Mesothelial cell of epicardium (in vitro differentiated cells): Measurements from ENCODE around the gene SMG7. TPM values are rescaled to one million over a fixed set of nuclear protein-coding genes. Genes with fewer than 3 reads are reported as not detected.

Experiments
- DNase-seq, 2 experiments: peaks; one replicate each; pipeline ENCODE4 v3.0.0; 2021; ENCODE audit warnings: low spot score in 2 of 2; ENCODE audit not compliant: unreplicated experiment in 2 of 2
- H3K27ac Mint-ChIP-seq: 2 replicates; pipeline ENCODE4 v1.8.0; 2021; ENCODE audit warnings: mixed read lengths
- H3K27me3 Mint-ChIP-seq: 2 replicates; pipeline ENCODE4 v1.8.0; 2021; ENCODE audit warnings: low read depth, mixed read lengths
- H3K36me3 Mint-ChIP-seq: 2 replicates; pipeline ENCODE4 v1.8.0; 2021; ENCODE audit warnings: mixed read lengths
- H3K4me1 Mint-ChIP-seq: 2 replicates; pipeline ENCODE4 v1.8.0; 2021; ENCODE audit warnings: mixed read lengths
- H3K4me3 Mint-ChIP-seq: 2 replicates; pipeline ENCODE4 v1.8.0; 2021; ENCODE audit warnings: mild to moderate bottlenecking, moderate library complexity, mixed read lengths
- H3K9me3 Mint-ChIP-seq: 2 replicates; pipeline ENCODE4 v1.8.0; 2021; ENCODE audit warnings: mixed read lengths
- total RNA-seq: library from RNA; stranded (reverse); gene quantifications from 3 replicates; pipeline ENCODE4 v1.2.1, GENCODE V29; 2021
- TF ChIP-seq, protein P1 (sequence below): fragments of 200-600 bp; sonication (generic); IDR thresholded peaks from one replicate; pipeline ENCODE4 v1.5.0; 2021; ENCODE audit warnings: antibody characterized with exemption; ENCODE audit not compliant: unreplicated experiment

The SMG7 gene
- total RNA-seq, 1 donor from 2014 or later, result 60.6 TPM

DNA sequence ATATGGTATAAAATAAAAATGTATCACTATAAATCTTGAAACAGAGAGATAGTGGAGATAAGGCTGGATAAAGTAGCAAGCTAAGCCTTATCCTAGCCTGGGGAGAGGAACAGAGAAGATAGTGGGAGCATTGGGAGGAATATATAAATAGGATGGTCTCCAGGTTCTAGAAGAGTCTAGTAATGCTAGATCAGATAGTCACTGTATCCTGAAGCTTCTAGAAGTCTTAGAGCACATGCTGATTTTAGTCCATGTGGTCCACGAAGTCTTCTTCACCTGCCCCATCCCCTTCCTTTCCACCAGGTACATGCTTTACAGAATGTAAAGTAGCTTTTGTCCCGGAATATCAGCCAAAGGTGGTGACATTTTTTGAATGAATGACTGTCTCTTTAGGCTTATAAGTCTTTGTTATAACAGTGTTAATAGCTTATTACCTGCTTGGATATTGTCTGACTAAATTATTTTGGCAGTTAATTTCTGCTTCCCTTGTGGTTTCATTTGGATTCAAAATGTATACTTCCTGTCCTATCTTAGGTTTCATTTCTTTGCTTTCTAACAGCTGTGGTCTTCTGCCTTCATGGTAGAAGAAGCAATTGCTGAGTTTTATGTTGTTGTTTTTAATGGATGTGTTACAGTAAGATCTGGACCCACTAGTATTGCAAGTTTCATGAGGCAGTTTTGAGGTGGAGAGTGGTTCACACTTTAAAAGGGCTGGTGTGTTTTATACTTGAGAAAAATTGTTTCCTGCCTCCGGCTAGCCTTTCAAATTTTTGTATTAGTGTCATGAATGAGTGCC is 5.9 kb downstream of the SMG7 start:
- DNase-seq, result no peak
- Mint-ChIP-seq H3K27me3 (no peaks in the 10 kb centered on the region), H3K27ac (peak overlapping the region; percentile 11), H3K4me3 (no peak overlapping the region), H3K4me1 (peaks cover 55% of the 10 kb centered on the region), H3K36me3 (no peaks in the 10 kb centered on the region), H3K9me3 (no peaks in the 10 kb centered on the region)
- TF ChIP-seq, protein P1, sequence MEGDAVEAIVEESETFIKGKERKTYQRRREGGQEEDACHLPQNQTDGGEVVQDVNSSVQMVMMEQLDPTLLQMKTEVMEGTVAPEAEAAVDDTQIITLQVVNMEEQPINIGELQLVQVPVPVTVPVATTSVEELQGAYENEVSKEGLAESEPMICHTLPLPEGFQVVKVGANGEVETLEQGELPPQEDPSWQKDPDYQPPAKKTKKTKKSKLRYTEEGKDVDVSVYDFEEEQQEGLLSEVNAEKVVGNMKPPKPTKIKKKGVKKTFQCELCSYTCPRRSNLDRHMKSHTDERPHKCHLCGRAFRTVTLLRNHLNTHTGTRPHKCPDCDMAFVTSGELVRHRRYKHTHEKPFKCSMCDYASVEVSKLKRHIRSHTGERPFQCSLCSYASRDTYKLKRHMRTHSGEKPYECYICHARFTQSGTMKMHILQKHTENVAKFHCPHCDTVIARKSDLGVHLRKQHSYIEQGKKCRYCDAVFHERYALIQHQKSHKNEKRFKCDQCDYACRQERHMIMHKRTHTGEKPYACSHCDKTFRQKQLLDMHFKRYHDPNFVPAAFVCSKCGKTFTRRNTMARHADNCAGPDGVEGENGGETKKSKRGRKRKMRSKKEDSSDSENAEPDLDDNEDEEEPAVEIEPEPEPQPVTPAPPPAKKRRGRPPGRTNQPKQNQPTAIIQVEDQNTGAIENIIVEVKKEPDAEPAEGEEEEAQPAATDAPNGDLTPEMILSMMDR, result no peak

- Mint-ChIP-seq H3K27ac (peak overlapping the region; percentile 72), H3K27me3 (no peaks in the 10 kb centered on the region), H3K4me1 (peaks cover 51% of the 10 kb centered on the region), H3K9me3 (no peaks in the 10 kb centered on the region), H3K4me3 (no peak overlapping the region), H3K36me3 (no peaks in the 10 kb centered on the region)
- TF ChIP-seq, protein P1, result no peak
- DNase-seq, result no peak
These were observed 8.7 kb downstream of the SMG7 start for GRCh38 chr1:183480971-183481441.

DNA sequence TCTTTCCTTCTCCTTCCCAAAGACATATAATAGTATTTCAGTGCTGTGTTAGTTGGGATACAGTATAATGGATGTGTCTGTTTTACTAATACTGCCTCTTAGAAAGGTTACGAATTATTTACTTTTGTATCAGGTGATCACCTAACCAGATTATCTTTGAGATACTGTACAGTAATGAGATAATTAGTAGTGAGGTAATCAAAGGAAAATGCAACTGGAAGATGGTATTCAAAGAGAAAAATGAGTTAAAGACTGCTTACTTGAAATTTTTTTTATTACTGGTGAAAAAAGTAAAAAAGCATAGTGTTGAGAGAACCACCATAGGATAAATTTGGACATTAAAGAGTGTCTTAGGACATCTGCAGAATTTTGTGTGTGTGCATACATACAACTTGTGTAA is 10.9 kb downstream of the SMG7 start:
- no peak overlapping the region for H3K4me3 Mint-ChIP-seq
- H3K9me3 Mint-ChIP-seq, result no peaks in the 10 kb centered on the region
- peak overlapping the region; percentile 76 for H3K27ac Mint-ChIP-seq
- no peak for DNase-seq
- H3K27me3 Mint-ChIP-seq, result no peaks in the 10 kb centered on the region
- peaks cover 50% of the 10 kb centered on the region for H3K4me1 Mint-ChIP-seq
- peaks cover 5% of the 10 kb centered on the region for H3K36me3 Mint-ChIP-seq
- TF ChIP-seq, protein P1, result no peak

DNA sequence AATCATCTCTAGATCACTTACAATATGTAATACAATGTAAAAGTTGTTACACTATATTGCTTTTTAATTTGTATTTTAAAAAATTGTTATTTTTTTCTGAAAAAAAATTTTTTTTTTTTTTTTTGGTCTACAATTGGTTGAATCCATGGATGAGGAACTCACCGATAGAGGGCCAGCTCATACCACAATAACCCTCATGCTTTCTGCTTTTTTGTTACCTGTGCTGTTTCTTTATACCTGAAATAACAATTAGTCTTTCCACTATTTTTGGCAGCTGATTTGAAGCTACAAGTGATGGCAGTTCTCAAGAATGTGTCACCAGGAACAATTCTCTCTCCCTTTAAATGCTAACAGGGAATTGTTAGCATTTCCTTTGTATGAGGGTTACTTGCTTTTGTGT is 12.0 kb downstream of the SMG7 start:
- peaks cover 5% of the 10 kb centered on the region for H3K36me3 Mint-ChIP-seq
- TF ChIP-seq, protein P1, result peak; percentile 43
- no peak overlapping the region for H3K4me3 Mint-ChIP-seq
- H3K4me1 Mint-ChIP-seq, result peaks cover 40% of the 10 kb centered on the region
- H3K27me3 Mint-ChIP-seq, result no peaks in the 10 kb centered on the region
- no peaks in the 10 kb centered on the region for H3K9me3 Mint-ChIP-seq
- no peak for DNase-seq
- no peak overlapping the region for H3K27ac Mint-ChIP-seq

- Mint-ChIP-seq H3K4me3 (no peak overlapping the region), H3K27ac (no peak overlapping the region), H3K36me3 (peaks cover 5% of the 10 kb centered on the region), H3K9me3 (no peaks in the 10 kb centered on the region), H3K4me1 (peaks cover 34% of the 10 kb centered on the region), H3K27me3 (no peaks in the 10 kb centered on the region)
- no peak for DNase-seq
- TF ChIP-seq, protein P1, result no peak
These were observed 12.6 kb downstream of the SMG7 start for GRCh38 chr1:183484851-183485250.
